ENCODE results near the gene OR5B12.
"Not testable (repeated sequence)": the region's sequence is repeated elsewhere in the genome, so short reads cannot be mapped to it uniquely, and the experiment has no call there.

OR5B12 gene

DNA sequence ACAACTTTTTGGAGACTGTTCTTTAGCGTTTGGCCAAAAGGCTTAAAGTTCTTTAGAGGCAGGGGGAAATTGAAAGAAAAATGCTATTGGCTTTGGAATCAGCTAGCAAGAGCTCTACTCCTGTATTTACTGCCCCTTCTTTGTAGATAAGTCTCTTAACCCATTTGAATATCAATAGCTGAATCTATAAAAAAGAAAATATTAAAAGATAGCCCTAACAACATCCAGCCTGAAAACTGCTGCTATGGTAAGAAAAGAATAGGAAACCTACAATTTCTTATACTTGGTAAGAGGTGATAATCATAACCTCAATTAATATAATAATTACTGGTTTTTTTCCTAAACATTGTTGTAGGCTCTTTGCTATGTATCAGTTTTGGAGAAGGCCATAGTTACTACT lies at the start of gene OR5B12:
Gene OR5B12, minus strand, starts transcription at position 101 of the 400 bp plus-strand sequence. CDS start 2,085 bp downstream, outside the sequence.
- no peak for DNase-seq

DNA sequence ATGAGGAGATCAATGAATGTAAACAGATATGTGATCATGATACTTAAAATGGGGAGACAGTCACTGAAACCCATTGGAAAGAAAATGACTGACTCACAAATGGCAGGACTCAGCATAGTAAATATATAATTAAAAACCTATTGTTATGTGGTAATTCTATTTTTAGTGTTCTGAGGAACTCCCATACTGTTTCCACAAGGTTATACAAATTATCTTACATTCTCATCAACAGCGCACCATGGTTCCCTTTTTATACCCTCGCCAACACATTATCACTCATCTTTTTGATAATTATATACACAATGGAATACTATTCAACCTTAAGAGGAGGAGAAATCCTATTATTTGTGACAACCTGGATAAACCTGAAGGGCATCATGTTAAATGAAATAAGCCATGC lies 48.8 kb upstream of the OR5B12 start:
- DNase-seq, result no peak

DNA sequence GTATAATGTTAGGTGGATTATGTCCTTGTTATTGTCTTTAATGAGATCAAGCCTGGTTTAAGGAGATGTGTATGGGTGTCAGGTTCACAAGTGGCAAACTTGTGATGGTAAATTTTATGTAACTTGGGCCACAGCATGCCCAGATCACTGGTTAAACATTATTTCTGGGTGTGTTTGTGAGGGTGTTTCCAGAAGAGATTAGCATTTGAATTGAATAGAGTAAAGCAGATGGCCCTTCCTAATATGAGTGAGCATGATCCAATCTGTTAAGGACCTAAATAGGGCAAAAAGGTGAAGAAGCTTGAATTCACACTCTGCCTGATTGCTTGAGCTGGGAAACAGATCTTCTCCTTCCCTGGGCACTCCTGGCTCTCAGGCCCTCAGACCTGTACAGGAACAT lies 45.1 kb upstream of the OR5B12 start:
- DNase-seq, result no peak

DNA sequence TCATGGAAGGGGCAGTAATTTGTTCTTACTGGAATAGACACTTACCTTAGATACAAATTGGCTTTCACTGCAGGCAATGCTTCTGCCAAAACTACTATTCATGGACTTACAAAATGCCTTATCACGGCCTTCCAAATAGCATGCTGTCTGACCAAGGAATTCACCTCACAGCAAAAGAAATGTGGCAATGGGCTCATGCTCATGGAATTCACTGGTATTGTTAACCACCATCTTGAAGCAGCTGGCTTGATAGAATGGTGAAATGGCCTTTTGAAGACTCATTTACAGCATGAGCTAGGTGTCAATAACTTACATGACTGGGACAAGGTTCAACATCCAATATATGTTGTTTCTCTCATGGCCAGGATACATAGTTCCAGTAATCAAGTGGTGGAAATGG lies 43.9 kb upstream of the OR5B12 start:
- DNase-seq, result no peak

DNA sequence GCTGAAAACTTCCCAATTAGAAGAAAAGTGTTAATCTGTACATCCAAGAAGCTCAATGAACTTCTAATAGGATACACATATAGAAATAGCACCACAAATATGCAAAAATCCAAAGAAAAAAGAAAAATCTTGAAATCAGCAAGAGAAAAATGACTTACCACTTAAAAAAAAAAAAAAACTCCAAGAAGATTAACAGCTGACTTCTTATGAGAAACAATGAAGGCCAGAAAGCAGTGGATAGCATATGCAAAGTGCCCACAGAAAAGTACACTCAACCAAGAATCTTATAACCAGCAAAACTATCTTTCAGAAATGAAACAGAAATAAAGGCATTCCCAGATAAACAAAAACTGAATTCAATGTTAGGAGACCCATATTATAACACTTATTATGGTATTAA lies 29.9 kb upstream of the OR5B12 start:
- no peak for DNase-seq

DNA sequence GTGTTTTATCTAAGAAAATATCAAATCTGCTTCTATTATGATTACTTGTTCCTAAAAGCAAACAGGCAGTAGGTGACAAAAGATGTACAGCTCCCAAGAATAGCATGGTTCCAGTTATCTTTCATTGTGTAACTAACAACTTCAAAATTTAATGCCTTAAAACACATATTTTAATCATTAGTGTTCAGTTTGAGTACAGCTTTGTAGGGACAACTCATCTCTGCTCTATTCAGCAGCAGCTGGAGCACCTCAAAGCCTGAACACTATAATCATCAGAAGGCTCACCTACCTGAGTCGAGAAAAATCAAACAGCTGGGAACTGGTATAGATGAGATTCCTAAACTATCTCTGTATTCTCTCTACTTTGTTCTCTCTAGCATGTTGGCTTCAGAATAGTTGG lies 24.3 kb upstream of the OR5B12 start:
- no peak for DNase-seq

DNA sequence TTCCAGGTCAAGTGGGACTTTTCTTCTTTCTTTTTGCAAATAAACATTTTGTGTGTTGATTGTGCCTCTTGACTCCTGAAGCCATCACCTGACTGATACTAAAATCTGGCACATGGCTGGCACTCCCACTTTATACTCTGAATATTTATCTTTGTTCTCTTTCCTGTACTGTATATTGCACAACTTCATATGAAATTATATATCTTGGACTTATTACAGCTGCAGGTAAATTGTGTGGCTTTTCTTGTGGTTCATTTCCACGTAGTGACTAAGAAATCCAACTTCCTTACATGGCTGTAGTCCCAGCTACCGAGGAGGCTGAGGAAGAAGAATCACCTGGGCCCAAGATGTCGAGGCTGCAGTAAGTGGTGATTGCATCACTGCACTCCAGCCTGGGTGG lies 23.7 kb upstream of the OR5B12 start:
- no peak for DNase-seq

DNA sequence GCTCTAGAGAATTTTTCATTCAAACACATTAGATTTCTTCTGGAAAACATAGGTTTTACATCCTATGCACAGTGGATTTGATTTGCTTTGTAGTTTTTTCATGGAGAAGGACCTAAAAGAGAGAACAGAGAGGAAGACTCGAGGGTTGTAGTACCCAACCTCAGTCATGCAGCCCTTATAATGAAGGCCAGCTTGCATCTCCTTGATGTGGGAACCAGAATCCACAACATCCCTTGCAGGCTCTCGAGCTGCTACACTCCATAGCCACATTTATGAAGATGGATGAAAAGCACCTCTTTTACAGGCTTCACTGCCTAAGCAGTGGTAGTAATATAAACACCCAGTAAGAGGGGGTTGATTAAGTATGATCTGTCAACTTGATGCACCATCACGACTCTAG lies 9.5 kb upstream of the OR5B12 start:
- no peak for DNase-seq

DNA sequence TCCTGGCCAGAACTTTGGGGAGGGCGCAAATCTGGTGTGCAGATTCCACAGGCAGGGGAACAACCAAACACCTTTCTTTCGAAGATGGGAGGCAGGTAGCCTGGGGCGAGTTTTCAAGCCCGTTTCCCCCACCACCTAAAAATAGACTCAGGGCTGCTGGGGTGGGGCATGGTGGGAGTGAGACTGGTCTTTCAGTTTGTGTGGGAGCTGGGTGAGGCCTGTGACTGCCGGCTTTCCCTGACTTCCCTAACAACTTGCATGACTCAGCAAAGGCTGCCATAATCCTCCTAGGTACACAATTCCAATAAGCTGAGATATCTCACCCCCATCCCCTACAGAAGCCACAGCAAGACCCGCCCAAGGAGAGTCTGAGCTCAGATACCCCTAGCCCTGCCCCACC lies 4.3 kb upstream of the OR5B12 start:
- no peak for DNase-seq

DNA sequence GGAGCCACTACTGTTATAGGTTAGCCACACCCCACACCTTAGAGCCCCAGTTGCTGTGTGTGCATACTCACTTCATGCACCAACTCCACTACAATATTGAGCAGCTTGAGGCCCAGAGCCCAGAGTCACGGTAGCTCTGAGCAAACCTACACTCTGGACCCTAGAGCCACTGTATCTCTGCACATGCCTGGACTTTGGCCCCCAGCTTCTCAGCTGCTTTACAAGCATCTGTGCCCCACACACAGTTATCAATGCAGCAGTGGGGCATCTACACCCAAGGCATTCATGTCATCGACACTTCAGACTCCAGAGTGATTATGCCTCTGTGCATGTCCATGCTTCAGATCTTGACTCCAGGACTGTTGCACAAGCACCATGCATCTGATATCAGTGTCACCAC lies 2.3 kb upstream of the OR5B12 start:
- DNase-seq, result no peak

DNA sequence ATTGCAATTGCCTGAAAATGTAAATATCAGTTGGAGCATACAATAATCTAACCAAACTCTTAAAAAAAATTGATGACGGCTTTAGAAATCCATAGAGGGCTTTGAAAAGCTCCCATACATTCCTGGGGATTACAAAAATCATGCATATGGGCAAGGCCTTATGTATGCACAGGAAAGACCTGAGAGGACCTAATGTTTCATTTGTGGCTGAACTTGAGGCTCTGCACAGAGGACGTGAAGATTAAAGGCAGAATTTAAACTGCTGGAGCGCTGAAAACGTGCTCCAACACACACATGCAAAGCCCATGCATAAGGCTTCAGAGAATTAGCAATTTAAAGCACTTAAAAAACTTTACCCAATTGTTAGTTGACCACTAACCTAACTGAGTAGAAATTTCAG lies 3.5 kb downstream of the OR5B12 start:
- no peak for DNase-seq

DNA sequence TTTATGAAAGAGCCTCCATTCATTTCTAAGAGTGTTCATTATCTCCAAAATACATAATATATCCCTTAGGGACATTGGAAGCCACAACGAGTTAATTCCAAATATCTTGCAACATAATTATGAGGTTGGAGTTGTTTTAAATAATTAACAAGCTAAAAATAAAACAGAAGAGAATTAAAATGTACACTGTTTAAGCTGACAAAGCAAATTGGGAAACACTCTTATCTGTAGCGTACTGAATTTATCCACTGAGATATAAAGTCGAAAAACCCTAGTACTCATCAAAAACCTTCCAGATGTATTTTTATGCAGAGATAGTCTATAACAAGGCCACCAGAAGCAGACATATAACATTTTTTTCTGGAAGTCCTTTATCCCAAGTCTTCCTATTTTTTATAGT lies 7.8 kb downstream of the OR5B12 start:
- DNase-seq, result no peak

DNA sequence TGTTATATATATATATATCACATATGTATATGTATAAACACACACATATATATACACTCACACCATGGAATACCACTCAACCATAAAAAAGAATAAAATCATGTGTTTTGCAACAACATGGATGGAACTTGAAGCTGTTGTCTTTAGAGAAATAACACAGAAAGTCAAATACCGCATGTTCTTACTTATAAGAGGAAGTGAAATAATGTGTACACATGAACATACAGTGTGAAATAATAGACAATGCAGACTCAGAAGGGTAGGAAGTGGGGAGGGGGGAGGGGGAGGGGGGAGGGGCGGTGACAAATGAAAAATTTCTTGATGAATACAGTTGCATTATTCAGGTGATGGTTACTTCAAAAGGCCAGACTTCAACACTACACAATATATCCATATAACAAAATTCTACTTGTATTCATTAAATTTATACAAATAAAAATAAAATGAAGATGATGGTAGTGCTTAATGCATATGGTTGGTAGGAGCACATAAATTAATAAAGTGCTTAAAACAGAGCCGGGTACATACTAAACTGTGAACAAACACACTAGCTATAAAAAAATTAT lies 8.3 kb downstream of the OR5B12 start:
- no peak for DNase-seq

DNA sequence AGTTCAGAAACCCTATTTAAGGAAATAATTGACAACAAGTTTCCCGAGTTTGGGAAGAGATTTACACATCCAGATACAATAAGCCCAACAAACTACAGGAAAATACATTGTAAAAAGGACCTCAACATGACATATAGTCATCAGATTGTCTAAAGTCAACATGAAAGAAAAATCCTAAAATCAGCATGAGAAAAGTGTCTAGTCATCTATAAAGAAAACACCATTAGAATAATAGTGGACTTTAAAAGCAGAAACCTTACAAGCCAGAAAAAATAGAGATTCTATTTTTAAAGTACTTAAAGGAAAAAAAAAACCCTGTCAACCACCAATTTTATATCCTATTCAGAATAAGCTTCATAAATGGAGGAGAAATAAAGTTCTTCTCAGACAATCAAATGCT lies 12.8 kb downstream of the OR5B12 start:
- no peak for DNase-seq

DNA sequence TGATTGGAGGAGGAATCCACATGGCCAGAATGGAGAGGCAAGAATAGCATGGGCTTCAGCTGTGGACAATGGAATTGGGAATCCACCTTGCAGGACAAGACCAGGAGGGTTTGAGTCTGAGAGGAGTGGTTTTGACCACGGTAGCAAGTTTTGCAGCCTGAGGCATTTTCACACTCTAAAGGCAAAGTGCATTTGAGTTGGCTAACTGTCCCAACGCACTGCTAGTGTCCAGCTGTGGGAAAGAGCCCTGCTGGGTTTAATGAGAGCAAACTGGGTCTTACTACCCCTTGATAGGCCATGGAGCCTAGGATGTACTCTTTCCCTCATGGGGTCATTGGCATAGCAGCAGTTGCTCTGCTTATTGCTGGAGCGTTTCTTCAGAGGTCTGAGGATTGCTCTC lies 14.0 kb downstream of the OR5B12 start, which contains the start of gene OR5B2:
Gene OR5B2, minus strand, starts transcription at position 101 of the 400 bp plus-strand sequence. CDS start 4,860 bp downstream, outside the sequence.
- no peak for DNase-seq

DNA sequence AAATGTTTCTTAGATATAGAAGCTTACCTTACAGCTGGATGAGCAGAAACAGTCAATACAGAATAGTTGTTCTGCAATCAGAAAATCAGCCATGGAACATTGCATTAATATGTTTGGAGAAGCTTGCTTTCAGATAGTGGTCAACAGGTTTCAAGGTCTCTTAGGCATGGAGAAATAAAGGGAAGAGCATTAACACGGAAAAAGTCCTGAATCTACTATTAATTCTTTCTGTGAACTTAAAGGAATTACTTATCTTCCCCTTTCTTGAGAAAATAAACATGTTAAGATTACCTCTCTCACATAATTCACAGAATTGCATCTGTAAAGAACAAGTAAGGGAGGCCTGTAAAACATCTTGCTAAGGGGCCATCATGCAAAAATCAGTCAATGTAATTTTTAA lies 35.3 kb downstream of the OR5B12 start, which contains the start of gene OR5B3:
Gene OR5B3, minus strand, starts transcription at position 101 of the 400 bp plus-strand sequence. CDS start 3,465 bp downstream, outside the sequence.
- no peak for DNase-seq

DNA sequence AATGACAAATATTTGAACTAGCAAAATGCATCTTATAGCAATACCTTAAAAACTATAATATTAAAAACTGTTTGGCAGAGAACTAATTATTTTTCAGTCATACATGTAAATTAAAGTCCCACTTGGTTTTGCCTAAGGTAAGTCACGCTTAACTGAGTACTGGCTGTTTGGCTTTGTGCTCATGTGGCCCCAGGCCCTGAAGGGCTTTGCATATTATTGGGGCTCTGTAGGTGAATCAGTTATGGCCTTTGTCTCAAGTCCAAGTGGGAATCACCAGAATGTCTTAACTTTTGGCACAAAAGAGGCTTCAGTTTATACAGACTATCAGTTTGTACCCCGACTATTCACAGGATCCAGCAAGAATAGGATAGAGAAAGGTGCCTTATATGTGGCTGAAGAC lies 42.4 kb downstream of the OR5B12 start:
- not testable (repeated sequence) for DNase-seq

DNA sequence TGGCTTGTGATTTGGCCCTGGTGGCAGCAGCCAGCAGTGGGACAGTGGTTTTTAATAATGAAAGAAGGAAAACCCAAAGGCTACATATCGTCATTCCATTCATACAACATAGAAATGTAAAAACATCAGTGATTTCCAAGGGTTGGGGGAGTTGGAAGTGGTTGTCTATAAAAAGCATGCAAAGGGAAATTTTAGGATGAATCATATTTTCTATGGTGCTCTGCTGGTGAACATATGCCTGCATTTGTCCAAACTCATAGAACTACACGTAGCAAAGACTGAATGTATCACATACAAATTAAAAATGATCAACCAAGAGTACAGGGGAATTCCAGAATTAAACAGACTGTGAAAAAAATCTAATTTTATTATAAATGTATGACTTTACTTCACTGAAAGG lies 46.5 kb downstream of the OR5B12 start:
- no peak for DNase-seq

DNA sequence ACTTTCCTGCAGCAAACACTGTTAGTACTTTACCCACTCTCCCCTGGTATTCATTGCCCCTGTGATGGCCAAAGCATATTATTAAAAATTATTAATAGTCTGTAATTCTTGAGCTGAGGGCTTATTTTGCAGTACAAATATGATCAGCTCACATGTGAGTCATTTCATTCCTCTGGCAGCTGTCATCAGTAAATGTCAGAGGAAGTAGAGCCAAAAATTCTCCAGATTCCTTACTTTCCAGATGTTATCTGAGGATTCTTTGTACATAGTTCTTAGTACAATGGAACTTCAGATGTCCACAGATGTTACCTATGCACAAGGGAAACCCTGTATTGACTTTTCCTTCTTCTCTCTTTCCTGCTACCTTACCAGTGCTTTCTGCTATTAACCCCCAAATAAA lies 47.8 kb downstream of the OR5B12 start:
- DNase-seq, result no peak

DNA sequence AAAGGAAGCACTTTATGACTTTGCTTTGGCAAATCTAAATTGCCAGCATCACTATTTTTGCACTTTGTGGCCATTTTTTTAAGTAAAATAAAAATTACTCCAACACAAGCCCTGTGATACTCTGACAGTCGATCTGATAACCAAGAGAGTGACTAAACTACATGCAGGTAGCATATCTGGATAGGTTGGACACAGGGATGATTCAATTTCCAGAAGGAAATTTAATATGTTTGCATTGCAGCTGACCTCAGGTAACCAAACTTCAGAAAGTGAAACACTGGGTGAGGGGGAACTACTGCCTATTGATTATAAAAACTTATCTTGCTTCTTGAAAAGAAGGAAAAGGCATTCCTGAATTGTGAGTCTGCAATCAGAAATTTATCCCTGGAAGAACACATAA lies 49.3 kb downstream of the OR5B12 start:
- DNase-seq, result no peak

DNA sequence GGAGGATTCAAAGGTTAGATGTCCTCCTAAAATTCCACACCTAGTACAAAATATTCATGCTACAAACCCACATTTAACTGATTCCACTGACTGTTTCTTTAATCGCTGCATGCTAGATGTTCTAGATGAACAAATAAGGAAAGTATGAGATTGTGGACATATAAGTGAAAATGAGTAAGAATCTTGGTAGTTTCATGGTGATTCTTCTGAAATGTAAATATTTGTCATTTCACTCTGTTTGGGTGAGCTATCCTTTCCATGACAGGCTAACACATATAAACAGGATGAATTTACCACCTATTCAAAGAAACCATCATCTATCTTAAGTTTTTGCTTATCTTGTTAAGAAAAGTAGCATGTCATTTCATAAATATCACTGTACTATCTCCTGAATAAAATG lies 50.2 kb downstream of the OR5B12 start:
- no peak for DNase-seq

DNA sequence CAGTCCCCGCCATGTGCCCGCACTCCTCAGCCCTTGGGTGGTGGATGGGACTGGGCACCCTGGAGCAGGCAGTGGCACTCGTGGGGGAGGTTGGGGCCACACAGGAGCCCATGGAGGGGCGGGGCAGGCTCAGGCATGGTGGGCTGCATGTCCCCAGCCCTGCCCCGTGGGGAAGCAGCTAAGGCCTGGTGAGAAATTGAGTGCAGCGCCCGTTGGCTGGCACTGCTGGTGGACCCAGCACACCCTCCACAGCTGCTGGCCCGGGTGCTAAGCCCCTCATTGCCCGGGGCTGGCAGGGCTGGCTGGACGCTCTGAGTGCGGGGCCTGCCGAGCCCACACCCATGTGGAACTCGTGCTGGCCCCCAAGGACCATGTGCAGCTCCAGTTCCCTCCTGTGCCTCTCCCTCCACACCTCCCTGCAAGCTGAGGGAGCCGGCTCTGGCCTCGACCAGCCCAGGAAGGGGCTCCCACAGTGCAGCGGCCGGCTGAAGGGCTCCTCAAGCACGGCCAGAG lies 51.4 kb downstream of the OR5B12 start:
- no peak for DNase-seq
